Fibroblast of gingiva (primary cell): ENCODE data around the gene MAFG.

Experiments
- DNase-seq: peaks from one replicate; pipeline ENCODE4 v3.0.0-alpha.2; 2011; ENCODE audit warnings: low read depth

Gene MAFG

GRCh38 chr17:81868674-81869220 lies 58.8 kb downstream of the MAFG start:
- peak; percentile 93 for DNase-seq
